HL-60/S4 (cell line): Measurements from ENCODE around the gene CD101.
"Not testable (repeated sequence)": the region's sequence is repeated elsewhere in the genome, so short reads cannot be mapped to it uniquely, and the experiment has no call there.

Source experiments
- in situ Hi-C: fragments of 300-500 bp; cut with MboI; formaldehyde crosslinking; loops from 2 replicates; pipeline ENCODE4 v1.14.3; 2022; ENCODE audit warnings: low sequenced_read_pairs

CD101 gene

DNA sequence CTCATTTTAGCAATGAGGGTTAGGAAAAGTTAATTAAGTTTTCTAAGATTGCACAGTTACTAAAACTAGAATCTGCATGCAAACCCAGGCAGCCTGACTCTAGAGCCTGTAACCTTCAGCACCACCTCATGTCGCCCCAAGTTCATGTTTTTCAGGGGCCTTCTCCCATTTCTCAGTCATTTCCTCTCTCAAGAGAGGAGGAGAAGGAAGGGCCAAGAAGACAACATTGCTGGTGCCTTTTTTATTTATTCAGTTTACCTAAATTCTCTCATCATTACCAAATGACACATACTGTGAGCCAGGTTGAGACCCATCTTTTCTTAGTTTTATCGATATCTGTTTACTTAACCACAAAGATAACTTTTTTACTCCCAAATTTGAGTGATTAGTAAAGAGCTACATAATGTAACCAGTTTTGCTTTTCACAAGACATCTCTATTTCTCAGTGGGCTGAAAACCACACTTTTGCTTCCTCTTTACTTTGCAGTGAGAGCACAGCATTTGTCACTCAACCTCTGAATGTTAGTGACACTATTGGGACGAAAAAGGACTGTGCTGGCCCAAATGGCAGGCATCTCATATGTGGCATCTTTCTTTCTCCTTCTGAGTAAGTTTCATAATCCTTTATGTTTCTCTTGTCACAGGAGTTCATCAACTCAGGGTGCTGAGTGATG, at the start of gene CD101:
TSS of gene CD101 (plus strand) at position 507 of the 674 bp plus-strand sequence. CDS start at position 565, 58 bp downstream.
- in situ Hi-C loops: no loop called here

GRCh38 chr1:116952738-116953275, 48.8 kb upstream of the CD101 start:
- in situ Hi-C loops: no loop called here

DNA sequence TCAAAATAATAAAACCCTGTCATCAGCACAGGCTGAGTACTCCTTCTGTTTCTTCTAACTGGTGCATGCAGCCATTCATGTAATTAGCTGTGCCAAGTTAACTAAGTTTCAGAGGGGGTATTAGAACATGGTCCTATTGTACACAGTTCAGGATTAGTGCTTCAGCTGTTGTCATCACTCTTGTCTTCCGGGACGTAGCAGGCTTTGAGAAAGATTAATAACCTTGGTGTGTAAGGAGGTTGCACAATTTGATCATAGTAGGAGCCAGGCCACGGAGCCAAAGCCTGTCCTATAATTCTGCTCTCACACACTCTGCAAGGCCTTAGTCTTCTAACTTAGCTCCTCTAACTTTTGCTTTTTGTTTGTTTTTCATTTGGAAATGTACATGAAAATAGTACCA, 47.1 kb upstream of the CD101 start:
- in situ Hi-C loops: no loop called here

DNA sequence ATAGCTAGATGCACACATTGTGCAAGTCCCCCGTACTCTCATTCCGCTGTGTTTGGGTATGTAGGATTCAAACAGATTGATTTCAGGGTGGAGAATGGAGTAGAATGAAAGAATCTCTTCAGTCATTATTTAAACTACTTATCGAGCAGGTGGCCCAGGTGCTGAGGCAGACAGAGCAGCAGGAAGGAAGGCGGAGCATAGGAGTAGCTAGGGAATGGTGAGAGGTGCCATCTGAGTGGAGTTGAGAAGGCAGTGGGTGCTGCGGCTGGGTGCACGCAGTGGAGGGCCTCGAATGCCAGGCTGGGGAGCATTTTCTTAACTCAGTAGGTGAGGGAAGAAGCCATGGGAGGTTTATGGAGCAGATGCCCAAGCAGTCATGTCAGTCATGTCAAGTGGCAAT, 45.2 kb upstream of the CD101 start:
- in situ Hi-C loops: no loop called here

GRCh38 chr1:116957646-116958045, 43.9 kb upstream of the CD101 start:
- in situ Hi-C loops: no loop called here

DNA sequence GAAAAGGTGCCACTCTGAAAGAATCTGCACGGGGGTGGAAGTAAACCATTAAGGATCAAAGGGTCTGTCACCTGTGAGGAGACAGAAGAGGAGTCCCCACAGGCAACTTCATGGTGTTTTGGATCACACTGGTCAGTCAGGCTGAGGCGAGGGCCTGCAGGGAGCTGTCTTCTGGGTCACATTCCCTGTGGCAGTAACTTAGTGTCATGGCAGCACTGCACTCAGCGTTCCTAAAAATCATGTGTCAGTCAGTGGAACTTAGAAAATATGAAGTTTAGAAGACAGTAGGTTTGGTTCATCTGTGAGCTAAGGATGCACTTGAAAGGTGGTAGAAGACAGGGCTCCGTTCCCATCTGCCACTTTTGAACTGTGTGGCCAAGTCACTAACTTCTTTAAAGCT, 43.5 kb upstream of the CD101 start:
- in situ Hi-C loops: no loop called here

DNA sequence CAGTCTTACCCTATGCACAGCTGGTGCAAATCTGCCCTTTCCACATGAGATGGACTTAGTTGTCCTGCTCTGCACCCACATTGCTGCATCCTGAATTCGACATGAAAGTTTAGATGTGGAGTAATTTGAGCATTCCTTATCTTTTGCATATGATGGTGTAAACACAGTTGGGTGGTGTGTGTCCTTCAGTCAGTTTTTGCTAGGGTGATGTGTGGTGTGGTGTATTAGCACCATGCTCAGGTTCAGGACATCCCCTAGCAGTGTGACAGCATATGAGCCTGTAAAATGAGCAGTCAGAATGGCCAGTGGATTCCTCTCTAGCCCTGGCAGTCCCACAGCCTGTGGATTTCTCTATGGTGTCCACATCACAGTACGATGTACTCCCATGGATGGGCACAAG, 42.6 kb upstream of the CD101 start:
- in situ Hi-C loops: no loop called here

DNA sequence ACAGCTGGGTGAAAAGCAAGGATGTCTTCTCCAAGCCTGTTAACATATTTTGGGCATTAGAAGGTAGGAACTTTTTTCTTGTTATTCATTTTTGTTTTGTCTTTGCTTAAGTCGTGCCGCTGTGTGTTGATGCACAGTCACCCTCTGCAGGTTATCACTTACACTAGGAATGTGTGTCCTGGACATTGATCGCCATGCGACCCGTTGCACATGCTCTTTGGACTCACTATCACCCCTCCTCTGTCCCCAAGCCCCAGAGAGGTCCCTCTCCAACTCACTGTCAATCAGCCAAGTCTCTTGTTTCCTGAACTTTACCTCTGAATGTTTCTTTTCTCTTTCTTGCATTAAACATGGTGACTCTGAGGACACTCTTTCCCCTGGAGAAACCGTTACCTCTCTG, 40.0 kb upstream of the CD101 start:
- in situ Hi-C loops: no loop called here

DNA sequence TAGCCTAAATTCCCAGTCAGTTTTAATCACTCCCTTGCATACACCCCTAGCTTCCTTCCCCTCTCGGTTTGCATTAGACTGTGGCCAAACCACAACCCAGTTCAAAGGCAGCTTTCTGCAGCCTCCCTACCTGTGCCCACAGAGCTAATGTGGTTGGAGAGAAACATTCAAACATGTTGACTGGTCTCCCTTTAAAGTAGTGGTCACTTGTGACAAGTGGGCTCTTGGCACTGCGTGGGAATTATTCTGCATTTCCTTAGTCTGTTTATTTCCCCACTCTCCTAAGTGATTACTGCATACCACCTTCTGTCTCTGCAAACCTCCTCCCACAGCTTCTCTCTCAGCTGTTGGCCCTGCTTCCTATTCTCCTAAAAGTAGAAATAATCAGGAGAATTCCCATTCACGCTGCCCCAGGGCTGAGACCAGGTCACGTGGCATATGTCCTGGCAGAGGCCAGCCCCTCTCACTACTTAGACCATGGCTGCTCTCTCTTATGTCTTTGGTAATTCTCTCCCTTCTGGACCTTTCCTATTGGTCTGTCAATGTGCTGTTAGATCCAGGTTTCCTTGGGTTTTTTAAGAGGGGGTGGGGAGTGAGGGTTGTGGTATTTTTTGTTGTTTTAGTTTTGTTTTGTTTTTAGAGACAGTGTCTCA, 38.4 kb upstream of the CD101 start:
- in situ Hi-C loops: no loop called here

DNA sequence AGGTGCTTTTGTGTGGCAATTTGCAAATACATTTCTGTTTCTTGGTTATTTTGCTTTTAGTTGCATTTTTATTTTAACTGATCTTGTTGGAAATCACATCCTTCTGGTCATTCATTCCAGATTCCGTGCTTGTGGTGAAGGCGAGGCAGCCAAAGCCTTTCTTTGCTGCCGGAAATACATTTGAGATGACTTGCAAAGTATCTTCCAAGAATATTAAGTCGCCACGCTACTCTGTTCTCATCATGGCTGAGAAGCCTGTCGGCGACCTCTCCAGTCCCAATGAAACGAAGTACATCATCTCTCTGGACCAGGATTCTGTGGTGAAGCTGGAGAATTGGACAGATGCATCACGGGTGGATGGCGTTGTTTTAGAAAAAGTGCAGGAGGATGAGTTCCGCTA, 34.8 kb upstream of the CD101 start:
- in situ Hi-C loops: no loop called here

- in situ Hi-C loops: no loop called here
Observed at GRCh38 chr1:116968724-116969123, 32.8 kb upstream of the CD101 start.

DNA sequence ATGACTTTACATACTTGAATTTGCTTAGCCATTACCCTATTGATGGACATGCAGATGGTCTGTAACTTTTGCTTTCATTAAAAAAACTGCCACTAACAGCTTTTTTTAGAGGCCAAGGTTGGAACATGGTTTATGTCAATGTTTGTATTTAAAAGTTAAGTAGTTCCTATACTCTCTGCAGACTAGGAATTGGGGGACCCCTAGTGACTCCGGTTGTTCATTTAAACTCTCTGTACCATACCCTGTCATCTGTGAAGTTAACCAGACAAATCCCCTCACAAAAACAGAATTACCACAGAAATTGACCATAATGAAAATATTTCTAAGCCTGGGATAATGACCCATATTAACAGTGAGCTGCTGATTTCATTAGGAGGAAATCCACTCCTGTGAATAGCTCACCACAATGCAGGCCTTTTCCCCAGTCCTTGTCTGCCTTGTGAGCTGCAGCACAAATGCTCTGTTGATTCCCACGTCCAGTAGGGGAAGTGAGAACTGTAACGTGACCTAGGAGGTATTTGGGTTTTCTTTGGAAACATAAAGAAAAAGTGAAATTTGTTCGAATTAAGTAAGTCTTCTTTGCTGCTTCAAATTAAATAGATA, 30.2 kb upstream of the CD101 start:
- in situ Hi-C loops: no loop called here

- in situ Hi-C loops: no loop called here
Observed at GRCh38 chr1:116971965-116972673, 29.4 kb upstream of the CD101 start.

GRCh38 chr1:116972674-116973030, 28.9 kb upstream of the CD101 start:
- in situ Hi-C loops: no loop called here

DNA sequence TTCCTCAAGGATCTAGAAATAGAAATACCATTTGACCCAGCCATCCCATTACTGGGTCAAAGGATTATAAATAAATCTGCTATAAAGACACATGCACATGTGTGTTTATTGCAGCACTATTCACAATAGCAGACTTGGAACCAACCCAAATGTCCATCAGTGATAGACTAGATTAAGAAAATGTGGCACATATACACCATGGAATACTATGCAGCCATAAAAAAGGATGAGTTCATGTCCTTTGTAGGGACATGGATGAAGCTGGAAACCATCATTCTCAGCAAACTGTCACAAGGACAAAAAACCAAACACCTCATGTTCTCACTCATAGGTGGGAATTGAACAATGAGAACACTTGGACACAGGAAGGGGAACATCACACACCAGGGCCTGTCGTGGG, 21.3 kb upstream of the CD101 start:
- in situ Hi-C loops: not testable (repeated sequence)

GRCh38 chr1:116981521-116982037, 20.0 kb upstream of the CD101 start:
- in situ Hi-C loops: no loop called here

GRCh38 chr1:116982319-116983004, 19.1 kb upstream of the CD101 start:
- in situ Hi-C loops: no loop called here

DNA sequence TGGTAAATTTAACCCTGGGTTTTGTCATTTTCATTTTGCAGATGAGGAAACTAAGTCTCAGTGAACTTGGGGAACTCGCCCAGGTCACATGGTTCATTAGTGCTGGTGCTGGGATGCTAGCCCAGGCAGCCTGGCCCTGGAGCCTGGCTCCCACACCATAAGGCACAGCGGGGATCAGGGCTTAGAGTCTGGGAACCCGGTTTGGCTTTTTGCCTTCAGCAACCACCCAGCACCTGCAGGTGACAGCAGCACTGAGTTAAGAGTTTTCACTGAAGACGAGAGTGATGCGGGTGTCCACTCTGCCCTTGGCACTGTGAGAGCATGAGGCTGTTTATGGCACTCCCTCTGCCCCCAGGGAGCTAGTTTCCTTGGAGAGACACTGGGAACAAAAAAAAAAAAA, 18.4 kb upstream of the CD101 start:
- in situ Hi-C loops: no loop called here

- in situ Hi-C loops: no loop called here
Observed at GRCh38 chr1:116983678-116984077, 17.9 kb upstream of the CD101 start.

GRCh38 chr1:116984406-116985160, 17.0 kb upstream of the CD101 start:
- in situ Hi-C loops: no loop called here
